Osteoblast (primary cell): ENCODE measurements around the gene CDH4. TPM values are rescaled to one million over a fixed set of nuclear protein-coding genes. Genes with fewer than 3 reads are reported as not detected.
A peak's percentile ranks its signal among the peaks of the same experiment; 100 is the strongest.

Source experiments
- DNase-seq: peaks from one replicate; pipeline ENCODE4 v3.0.0; 2011; ENCODE audit warnings: low spot score, mixed read lengths; ENCODE audit not compliant: insufficient read length; ENCODE audit errors: missing footprints
- H2AFZ ChIP-seq: 2 replicates; pipeline ENCODE4 v1.6.0; 2011; ENCODE audit warnings: mild to moderate bottlenecking, low read length
- H3K27ac ChIP-seq: 2 replicates; pipeline ENCODE4 v1.5.1; 2011; ENCODE audit warnings: mild to moderate bottlenecking, low read depth, low read length, moderate library complexity
- H3K27me3 ChIP-seq: 2 replicates; pipeline ENCODE4 v1.6.0; 2012; ENCODE audit warnings: mild to moderate bottlenecking, control low read depth, inconsistent platforms, low read length, moderate library complexity; ENCODE audit not compliant: insufficient read depth
- H3K36me3 ChIP-seq: 2 replicates; pipeline ENCODE4 v1.5.1; 2011; ENCODE audit warnings: mild to moderate bottlenecking, low read length, control low read depth, moderate library complexity; ENCODE audit not compliant: insufficient read depth
- H3K4me1 ChIP-seq: 2 replicates; pipeline ENCODE4 v1.5.1; 2011; ENCODE audit warnings: mild to moderate bottlenecking, low read length, control low read depth, moderate library complexity; ENCODE audit not compliant: insufficient read depth
- H3K4me2 ChIP-seq: 2 replicates; pipeline ENCODE4 v1.6.0; 2011; ENCODE audit warnings: mild to moderate bottlenecking, low read length; ENCODE audit not compliant: insufficient read depth
- H3K4me3 ChIP-seq: fragments of 200-600 bp; sonication (generic); 3 replicates; pipeline ENCODE4 v1.5.1; 2012; ENCODE audit warnings: mild to moderate bottlenecking, low read length, inconsistent platforms; ENCODE audit not compliant: insufficient read depth
- H3K79me2 ChIP-seq: 2 replicates; pipeline ENCODE4 v1.6.0; 2012; ENCODE audit warnings: mild to moderate bottlenecking, low read length, control low read depth, inconsistent platforms; ENCODE audit not compliant: insufficient read depth
- H3K9me3 ChIP-seq: 2 replicates; pipeline ENCODE4 v1.5.1; 2011; ENCODE audit warnings: low read depth, low read length, control low read depth
- H4K20me1 ChIP-seq: 2 replicates; pipeline ENCODE4 v1.6.0; 2012; ENCODE audit warnings: mild to moderate bottlenecking, low read length, control low read depth; ENCODE audit not compliant: insufficient read depth
- total RNA-seq: library from RNA; depleted of rRNA; stranded (reverse); fragments of >200 nt; gene quantifications from 2 replicates; pipeline ENCODE4 v1.2.3, GENCODE V29; 2012
- TF ChIP-seq, protein P1 (sequence below): IDR thresholded peaks from 2 replicates; pipeline ENCODE4 v1.5.1; 2011; ENCODE audit warnings: mild to moderate bottlenecking, low read depth, low read length, moderate library complexity; ENCODE audit errors: extremely low read depth

CDH4 gene
- total RNA-seq, 1 donor: 1.1 TPM

- DNase-seq: no peak
- no peaks in the 10 kb centered on the region for H3K79me2 ChIP-seq
Measured at GRCh38 chr20:61529354-61529753, 277.3 kb downstream of the CDH4 start.

GRCh38 chr20:61531553-61532345, 279.7 kb downstream of the CDH4 start:
- Histone ChIP-seq H2AFZ (no peak overlapping the region), H3K36me3 (no peaks in the 10 kb centered on the region), H3K27me3 (no peaks in the 10 kb centered on the region), H3K9me3 (no peaks in the 10 kb centered on the region), H3K79me2 (no peaks in the 10 kb centered on the region), H3K4me3 (no peak overlapping the region), H4K20me1 (no peaks in the 10 kb centered on the region), H3K27ac (no peak overlapping the region), H3K4me2 (no peak overlapping the region), H3K4me1 (no peaks in the 10 kb centered on the region)
- DNase-seq: peak; percentile 70
- TF ChIP-seq, protein P1, sequence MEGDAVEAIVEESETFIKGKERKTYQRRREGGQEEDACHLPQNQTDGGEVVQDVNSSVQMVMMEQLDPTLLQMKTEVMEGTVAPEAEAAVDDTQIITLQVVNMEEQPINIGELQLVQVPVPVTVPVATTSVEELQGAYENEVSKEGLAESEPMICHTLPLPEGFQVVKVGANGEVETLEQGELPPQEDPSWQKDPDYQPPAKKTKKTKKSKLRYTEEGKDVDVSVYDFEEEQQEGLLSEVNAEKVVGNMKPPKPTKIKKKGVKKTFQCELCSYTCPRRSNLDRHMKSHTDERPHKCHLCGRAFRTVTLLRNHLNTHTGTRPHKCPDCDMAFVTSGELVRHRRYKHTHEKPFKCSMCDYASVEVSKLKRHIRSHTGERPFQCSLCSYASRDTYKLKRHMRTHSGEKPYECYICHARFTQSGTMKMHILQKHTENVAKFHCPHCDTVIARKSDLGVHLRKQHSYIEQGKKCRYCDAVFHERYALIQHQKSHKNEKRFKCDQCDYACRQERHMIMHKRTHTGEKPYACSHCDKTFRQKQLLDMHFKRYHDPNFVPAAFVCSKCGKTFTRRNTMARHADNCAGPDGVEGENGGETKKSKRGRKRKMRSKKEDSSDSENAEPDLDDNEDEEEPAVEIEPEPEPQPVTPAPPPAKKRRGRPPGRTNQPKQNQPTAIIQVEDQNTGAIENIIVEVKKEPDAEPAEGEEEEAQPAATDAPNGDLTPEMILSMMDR: no peak

More at GRCh38 chr20:61529354-61529753, 277.3 kb downstream of the CDH4 start:
- no peaks in the 10 kb centered on the region for H4K20me1 ChIP-seq
- TF ChIP-seq, protein P1: no peak
- H3K36me3 ChIP-seq: no peaks in the 10 kb centered on the region
- H3K4me2 ChIP-seq: no peak overlapping the region
- H2AFZ ChIP-seq: no peak overlapping the region
- H3K4me1 ChIP-seq: no peaks in the 10 kb centered on the region
- no peak overlapping the region for H3K4me3 ChIP-seq
- H3K27ac ChIP-seq: no peak overlapping the region
- H3K27me3 ChIP-seq: no peaks in the 10 kb centered on the region
- H3K9me3 ChIP-seq: no peaks in the 10 kb centered on the region

- no peaks in the 10 kb centered on the region for H3K79me2 ChIP-seq
- no peak overlapping the region for H3K4me3 ChIP-seq
- no peaks in the 10 kb centered on the region for H3K4me1 ChIP-seq
- TF ChIP-seq, protein P1: no peak
- no peaks in the 10 kb centered on the region for H3K36me3 ChIP-seq
- no peak overlapping the region for H3K4me2 ChIP-seq
- no peaks in the 10 kb centered on the region for H3K9me3 ChIP-seq
- no peak overlapping the region for H3K27ac ChIP-seq
- no peak for DNase-seq
- H3K27me3 ChIP-seq: no peaks in the 10 kb centered on the region
- H2AFZ ChIP-seq: no peak overlapping the region
- H4K20me1 ChIP-seq: no peaks in the 10 kb centered on the region
Measured at GRCh38 chr20:61532736-61533135, 280.7 kb downstream of the CDH4 start.

DNA sequence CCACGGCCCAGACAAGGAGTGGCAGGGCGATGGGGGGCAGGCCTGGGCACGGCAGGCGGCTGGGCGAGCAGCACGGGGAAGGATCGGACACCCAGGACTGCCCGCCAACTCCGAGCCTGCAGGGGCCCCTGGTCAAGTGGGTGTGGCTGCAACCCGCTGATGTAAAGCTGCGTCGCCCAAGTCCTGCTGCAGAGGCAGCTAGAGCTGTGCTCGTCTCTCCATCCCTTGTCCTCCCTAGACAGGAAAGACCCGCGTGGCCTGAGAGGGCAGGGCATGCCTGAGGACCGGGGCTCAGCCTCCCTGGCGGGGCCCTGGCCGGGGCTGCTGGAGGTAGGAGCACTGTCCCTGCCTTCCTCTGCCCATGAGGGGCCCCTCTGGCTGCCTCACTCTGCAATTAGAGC, 281.2 kb downstream of the CDH4 start:
- no peak overlapping the region for H3K27ac ChIP-seq
- H3K36me3 ChIP-seq: no peaks in the 10 kb centered on the region
- DNase-seq: peak; percentile 78
- no peaks in the 10 kb centered on the region for H3K79me2 ChIP-seq
- H2AFZ ChIP-seq: no peak overlapping the region
- H3K9me3 ChIP-seq: no peaks in the 10 kb centered on the region
- H3K4me2 ChIP-seq: no peak overlapping the region
- no peak overlapping the region for H3K4me3 ChIP-seq
- no peaks in the 10 kb centered on the region for H3K4me1 ChIP-seq
- H3K27me3 ChIP-seq: no peaks in the 10 kb centered on the region
- TF ChIP-seq, protein P1: no peak
- H4K20me1 ChIP-seq: no peaks in the 10 kb centered on the region
